ENCODE results near the gene HPCAL1.

HPCAL1 gene

GRCh38 chr2:10412380-10412779 lies 109.7 kb downstream of the HPCAL1 start:
- Histone ChIP-seq H3K4me1 (ENCODE audit: insufficient read depth, poor library complexity, severe bottlenecking) (peaks cover 21% of the 10 kb centered on the region), H3K27me3 (ENCODE audit: insufficient read depth, poor library complexity, severe bottlenecking) (no peaks in the 10 kb centered on the region), H3K4me3 (ENCODE audit: severe bottlenecking) (no peak overlapping the region), H3K27ac (ENCODE audit: poor library complexity, severe bottlenecking) (no peak overlapping the region), H3K9me3 (ENCODE audit: severe bottlenecking) (no peaks in the 10 kb centered on the region), H3K36me3 (ENCODE audit: low read depth) (peaks cover 7% of the 10 kb centered on the region; the same call in 1 of the 2 replicates)
- TF ChIP-seq CTCF (IDR thresholded peaks at IDR 0.05; ENCODE audit: poor library complexity, severe bottlenecking) = no peak
- ATAC-seq (ENCODE audit: low read depth) (peak; percentile 19; the same call in 2 of the 3 replicates), DNase-seq (ENCODE audit: low spot score) (no peak)

GRCh38 chr2:10413503-10413902 lies 110.8 kb downstream of the HPCAL1 start:
- Histone ChIP-seq H3K4me1 (ENCODE audit: insufficient read depth, poor library complexity, severe bottlenecking) (peaks cover 10% of the 10 kb centered on the region), H3K36me3 (ENCODE audit: low read depth) (peaks cover 7% of the 10 kb centered on the region; the same call in 1 of the 2 replicates), H3K4me3 (ENCODE audit: severe bottlenecking) (no peak overlapping the region), H3K27ac (ENCODE audit: poor library complexity, severe bottlenecking) (peak overlapping the region; percentile 7), H3K27me3 (ENCODE audit: insufficient read depth, poor library complexity, severe bottlenecking) (no peaks in the 10 kb centered on the region), H3K9me3 (ENCODE audit: severe bottlenecking) (no peaks in the 10 kb centered on the region)
- no peak for TF ChIP-seq CTCF (IDR thresholded peaks at IDR 0.05; ENCODE audit: poor library complexity, severe bottlenecking)
- no peak for ATAC-seq (ENCODE audit: low read depth)
- DNase-seq (ENCODE audit: low spot score) = no peak

- DNase-seq (ENCODE audit: low spot score) (no peak), ATAC-seq (ENCODE audit: low read depth) (peak; percentile 69)
- Histone ChIP-seq H3K4me3 (ENCODE audit: severe bottlenecking) (no peak overlapping the region), H3K27ac (ENCODE audit: poor library complexity, severe bottlenecking) (peak overlapping the region; percentile 7), H3K27me3 (ENCODE audit: insufficient read depth, poor library complexity, severe bottlenecking) (no peaks in the 10 kb centered on the region), H3K4me1 (ENCODE audit: insufficient read depth, poor library complexity, severe bottlenecking) (peaks cover 4% of the 10 kb centered on the region), H3K9me3 (ENCODE audit: severe bottlenecking) (no peaks in the 10 kb centered on the region), H3K36me3 (ENCODE audit: low read depth) (peaks cover 7% of the 10 kb centered on the region; the same call in 1 of the 2 replicates)
- TF ChIP-seq CTCF (IDR thresholded peaks at IDR 0.05; ENCODE audit: poor library complexity, severe bottlenecking) = no peak
Observed at GRCh38 chr2:10413991-10414451, 111.3 kb downstream of the HPCAL1 start.

GRCh38 chr2:10414591-10414990 lies 111.9 kb downstream of the HPCAL1 start:
- Histone ChIP-seq H3K4me3 (ENCODE audit: severe bottlenecking) (no peak overlapping the region), H3K4me1 (ENCODE audit: insufficient read depth, poor library complexity, severe bottlenecking) (peaks cover 4% of the 10 kb centered on the region), H3K9me3 (ENCODE audit: severe bottlenecking) (no peaks in the 10 kb centered on the region), H3K27me3 (ENCODE audit: insufficient read depth, poor library complexity, severe bottlenecking) (no peaks in the 10 kb centered on the region), H3K36me3 (ENCODE audit: low read depth) (peaks cover 7% of the 10 kb centered on the region; the same call in 1 of the 2 replicates), H3K27ac (ENCODE audit: poor library complexity, severe bottlenecking) (no peak overlapping the region)
- no peak for DNase-seq (ENCODE audit: low spot score)
- no peak for ATAC-seq (ENCODE audit: low read depth)
- TF ChIP-seq CTCF (IDR thresholded peaks at IDR 0.05; ENCODE audit: poor library complexity, severe bottlenecking) = no peak

- Histone ChIP-seq H3K27ac (ENCODE audit: poor library complexity, severe bottlenecking) (no peak overlapping the region), H3K27me3 (ENCODE audit: insufficient read depth, poor library complexity, severe bottlenecking) (no peaks in the 10 kb centered on the region), H3K4me1 (ENCODE audit: insufficient read depth, poor library complexity, severe bottlenecking) (peaks cover 4% of the 10 kb centered on the region), H3K36me3 (ENCODE audit: low read depth) (peaks cover 7% of the 10 kb centered on the region; the same call in 1 of the 2 replicates), H3K9me3 (ENCODE audit: severe bottlenecking) (no peaks in the 10 kb centered on the region), H3K4me3 (ENCODE audit: severe bottlenecking) (no peak overlapping the region)
- TF ChIP-seq CTCF (IDR thresholded peaks at IDR 0.05; ENCODE audit: poor library complexity, severe bottlenecking) = no peak
- ATAC-seq (ENCODE audit: low read depth) = no peak
- no peak for DNase-seq (ENCODE audit: low spot score)
Observed at GRCh38 chr2:10415048-10415447, 112.3 kb downstream of the HPCAL1 start.
